ENCODE results near the gene B3GALT6. TPM values are rescaled to one million over a fixed set of nuclear protein-coding genes. Genes with fewer than 3 reads are reported as not detected.

Gene B3GALT6
- total RNA-seq, 1 experiment from 2014 or later: 27.1 TPM

DNA sequence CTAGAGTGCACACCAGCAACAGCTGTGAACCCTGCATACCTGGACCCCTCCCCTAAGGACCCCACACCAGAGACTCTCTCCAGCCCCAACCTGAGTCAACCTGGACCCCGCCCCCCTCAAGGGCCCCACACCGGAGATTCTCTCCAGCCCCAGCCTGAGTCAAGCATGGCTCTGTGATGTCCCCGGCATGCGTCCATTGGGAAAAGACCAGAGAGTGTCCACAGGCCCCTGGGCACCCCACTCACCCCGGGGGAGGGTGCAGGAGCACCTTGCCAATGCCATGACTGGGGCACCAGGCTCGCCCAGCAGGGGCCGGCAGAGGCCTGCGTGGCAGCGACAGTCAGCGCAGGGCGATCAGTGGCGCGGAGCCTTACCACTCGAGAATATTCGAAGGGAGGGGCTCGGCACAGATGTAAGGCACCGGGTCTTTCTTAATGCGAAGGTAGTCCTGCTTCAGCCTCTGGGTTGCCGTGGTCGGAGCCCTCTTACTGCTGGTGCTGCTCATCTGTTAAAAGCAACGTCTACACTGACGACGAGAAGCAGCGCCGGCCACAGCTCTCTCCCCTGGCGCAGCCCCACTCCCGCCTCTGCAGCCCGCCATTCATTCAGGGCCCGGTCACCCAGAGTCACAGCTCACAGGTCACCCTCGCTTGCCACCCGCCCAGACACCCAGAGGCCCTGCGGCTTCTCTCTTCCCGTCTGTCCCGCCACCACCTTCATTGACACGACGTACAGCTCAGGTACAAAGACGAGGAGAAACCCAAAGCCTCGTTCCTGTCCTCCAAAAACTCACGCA is 35.6 kb downstream of the B3GALT6 start:
- no CpG with 5 or more reads among the region's 39 CpGs for WGBS (ENCODE audit: extremely low coverage, insufficient read length, low lambda C conversion rate)
- no peak overlapping the region for H3K56ac ChIP-seq (ENCODE audit: insufficient read length, low read depth, low read length)
- DNase-seq: no peak
- TF ChIP-seq, protein P1, sequence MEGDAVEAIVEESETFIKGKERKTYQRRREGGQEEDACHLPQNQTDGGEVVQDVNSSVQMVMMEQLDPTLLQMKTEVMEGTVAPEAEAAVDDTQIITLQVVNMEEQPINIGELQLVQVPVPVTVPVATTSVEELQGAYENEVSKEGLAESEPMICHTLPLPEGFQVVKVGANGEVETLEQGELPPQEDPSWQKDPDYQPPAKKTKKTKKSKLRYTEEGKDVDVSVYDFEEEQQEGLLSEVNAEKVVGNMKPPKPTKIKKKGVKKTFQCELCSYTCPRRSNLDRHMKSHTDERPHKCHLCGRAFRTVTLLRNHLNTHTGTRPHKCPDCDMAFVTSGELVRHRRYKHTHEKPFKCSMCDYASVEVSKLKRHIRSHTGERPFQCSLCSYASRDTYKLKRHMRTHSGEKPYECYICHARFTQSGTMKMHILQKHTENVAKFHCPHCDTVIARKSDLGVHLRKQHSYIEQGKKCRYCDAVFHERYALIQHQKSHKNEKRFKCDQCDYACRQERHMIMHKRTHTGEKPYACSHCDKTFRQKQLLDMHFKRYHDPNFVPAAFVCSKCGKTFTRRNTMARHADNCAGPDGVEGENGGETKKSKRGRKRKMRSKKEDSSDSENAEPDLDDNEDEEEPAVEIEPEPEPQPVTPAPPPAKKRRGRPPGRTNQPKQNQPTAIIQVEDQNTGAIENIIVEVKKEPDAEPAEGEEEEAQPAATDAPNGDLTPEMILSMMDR (conservative IDR thresholded peaks at IDR 0.05): no peak
- H2BK120ac ChIP-seq (ENCODE audit: low read depth, low read length, poor library complexity, severe bottlenecking): no peak overlapping the region
- no peak overlapping the region for H3K4ac ChIP-seq (ENCODE audit: low read depth, low read length)
- Mint-ChIP-seq H3K27ac (no peak overlapping the region; a peak in 1 of 7 replicates), H3K27me3 (ENCODE audit: low read depth) (no peaks in the 10 kb centered on the region), H3K36me3 (ENCODE audit: insufficient read depth in 1 of 3, low read depth in 3 of 3) (peaks cover 39 to 64% (median 63%) of the 10 kb centered on the region in 3 experiments; a peak in 6 of 7 replicates), H3K4me1 (peaks cover 22 to 25% of the 10 kb centered on the region in 2 experiments), H3K9me3 (no peaks in the 10 kb centered on the region; a peak in 1 of 5 replicates), H3K4me3 (no peak overlapping the region)
- peaks cover 3% of the 10 kb centered on the region for H3K23me2 ChIP-seq (ENCODE audit: insufficient read length, low read depth, low read length, poor library complexity, severe bottlenecking)
- peaks cover 16% of the 10 kb centered on the region for H3K79me1 ChIP-seq (ENCODE audit: insufficient read depth, low read depth, low read length, poor library complexity, severe bottlenecking)
- H3K9me3 ChIP-seq (ENCODE audit: control insufficient read depth, low read depth, low read length): no peaks in the 10 kb centered on the region
- no peak overlapping the region for H4K5ac ChIP-seq (ENCODE audit: insufficient read length, low read depth, low read length)
- H2AFZ ChIP-seq (ENCODE audit: low read length): no peak overlapping the region
- no peak overlapping the region for H4K91ac ChIP-seq (ENCODE audit: insufficient read length, low read depth, low read length)
- H3K4me1 ChIP-seq (ENCODE audit: insufficient read depth, low read length): peaks cover 5% of the 10 kb centered on the region; the same call in 1 of the 2 replicates
- H2BK5ac ChIP-seq (ENCODE audit: insufficient read length, low read length): no peak overlapping the region
- no peak overlapping the region for H3K14ac ChIP-seq (ENCODE audit: insufficient read depth, low read length)
- no peak overlapping the region for H2BK12ac ChIP-seq (ENCODE audit: insufficient read length, low read depth, low read length)
- no peak overlapping the region for H3K9ac ChIP-seq (ENCODE audit: extremely low read depth, insufficient read length, low read length)
- H3K18ac ChIP-seq (ENCODE audit: insufficient read length, low read depth, low read length): no peak overlapping the region
- H2BK20ac ChIP-seq (ENCODE audit: low read depth, low read length, poor library complexity, severe bottlenecking): no peak overlapping the region
- no peak overlapping the region for H4K8ac ChIP-seq (replicated peaks; ENCODE audit: insufficient read length, low read depth, low read length)
- H3K27me3 ChIP-seq (ENCODE audit: insufficient read depth, low read length): no peaks in the 10 kb centered on the region
- no peak overlapping the region for H3T11ph ChIP-seq (ENCODE audit: low read length)
- H3K23ac ChIP-seq (ENCODE audit: insufficient read length, low read depth, low read length): no peak overlapping the region
- H2BK15ac ChIP-seq (ENCODE audit: low read depth, low read length): no peak overlapping the region
- H2AK5ac ChIP-seq (ENCODE audit: insufficient read length, low read length): no peak overlapping the region
- H3K79me2 ChIP-seq (ENCODE audit: insufficient read depth, low read length): peaks cover 19% of the 10 kb centered on the region; the same call in 1 of the 2 replicates
- no peak overlapping the region for H3K4me2 ChIP-seq (ENCODE audit: insufficient read depth, insufficient read length, low read length)
- H4K20me1 ChIP-seq (ENCODE audit: control insufficient read depth, insufficient read depth, insufficient read length): peaks cover 2% of the 10 kb centered on the region
- H3K27ac ChIP-seq (ENCODE audit: insufficient read length, low read depth, low read length): no peak overlapping the region

Measured in H9 (cell line).